Endodermal cell (in vitro differentiated cells): ENCODE measurements around the gene CDT1. TPM values are rescaled to one million over a fixed set of nuclear protein-coding genes. Genes with fewer than 3 reads are reported as not detected.
A peak's percentile ranks its signal among the peaks of the same experiment; 100 is the strongest.

ENCODE experiments used
- DNase-seq: peaks from one replicate; pipeline ENCODE4 v3.0.0-alpha.2; 2017
- H3K27ac ChIP-seq: 2 replicates; pipeline ENCODE4 v1.5.1; 2013; ENCODE audit warnings: mild to moderate bottlenecking, low read depth, low read length, moderate library complexity
- H3K27me3 ChIP-seq: 2 replicates; pipeline ENCODE4 v1.6.1; 2013; ENCODE audit warnings: mild to moderate bottlenecking, low read length, moderate library complexity; ENCODE audit not compliant: insufficient read depth, control insufficient read depth, poor library complexity, severe bottlenecking
- H3K36me3 ChIP-seq: 2 replicates; pipeline ENCODE4 v1.7.0; 2013; ENCODE audit warnings: mild to moderate bottlenecking, low read length, moderate library complexity; ENCODE audit not compliant: control insufficient read depth, insufficient read depth
- H3K4me1 ChIP-seq: one replicate; pipeline ENCODE4 v1.7.0; 2013; ENCODE audit warnings: low read length; ENCODE audit not compliant: control insufficient read depth, insufficient read depth
- H3K4me3 ChIP-seq: 2 replicates; pipeline ENCODE4 v1.5.1; 2013; ENCODE audit warnings: mild to moderate bottlenecking, low read length, moderate library complexity
- H3K9ac ChIP-seq: 2 replicates; pipeline ENCODE4 v1.6.1; 2013; ENCODE audit warnings: mild to moderate bottlenecking, low read length, moderate library complexity; ENCODE audit not compliant: poor library complexity, severe bottlenecking; ENCODE audit errors: extremely low read depth
- H3K9me3 ChIP-seq: 2 replicates; pipeline ENCODE4 v1.6.1; 2013; ENCODE audit warnings: mild to moderate bottlenecking, low read length, moderate library complexity; ENCODE audit not compliant: control insufficient read depth
- H3K27ac Mint-ChIP-seq: 2 replicates; pipeline ENCODE4 v1.8.0; 2020; ENCODE audit warnings: mixed read lengths
- H3K27me3 Mint-ChIP-seq: 2 replicates; pipeline ENCODE4 v1.8.0; 2021; ENCODE audit warnings: mild to moderate bottlenecking, mixed read lengths; ENCODE audit not compliant: insufficient read depth
- H3K36me3 Mint-ChIP-seq: 2 replicates; pipeline ENCODE4 v1.8.0; 2020; ENCODE audit warnings: low read depth, mixed read lengths
- H3K4me1 Mint-ChIP-seq: 2 replicates; pipeline ENCODE4 v1.8.0; 2020; ENCODE audit warnings: mixed read lengths
- H3K4me3 Mint-ChIP-seq: 2 replicates; pipeline ENCODE4 v1.8.0; 2020; ENCODE audit warnings: mild to moderate bottlenecking, moderate library complexity, mixed read lengths
- H3K9me3 Mint-ChIP-seq: 2 replicates; pipeline ENCODE4 v1.8.0; 2020; ENCODE audit warnings: mild to moderate bottlenecking, mixed read lengths
- WGBS, 2 experiments: methylation state at CpG; one replicate each; pipeline versions ENCODE4 v1.1.5 to v1.1.7; 2013; ENCODE audit warnings: missing lambda C conversion rate in 2 of 2, mixed read lengths in 1 of 2; ENCODE audit not compliant: insufficient coverage in 1 of 2, insufficient read length in 1 of 2; 5-methylcytosine and 5-hydroxymethylcytosine counted together
- total RNA-seq, 2 donors: library from RNA; stranded (reverse); fragmentation: NEBNext Ultra II Directional in 1 of 2; extraction: Animal tissue kit (Norgen Biotek cat#: 25700) in 1 of 2; gene quantifications; 2 replicates in 1 of 2; 3 replicates in 1 of 2; pipeline ENCODE4 v1.2.1, GENCODE V29; 2021
- TF ChIP-seq, protein P1 (sequence below): fragments of 200-600 bp; sonication (generic); conservative IDR thresholded peaks from 2 replicates; pipeline ENCODE4 v1.5.0; 2021; ENCODE audit warnings: antibody characterized with exemption, mild to moderate bottlenecking

Gene CDT1
- total RNA-seq, 2 donors from 2014 or later: 57.1 to 63.0 TPM

DNA sequence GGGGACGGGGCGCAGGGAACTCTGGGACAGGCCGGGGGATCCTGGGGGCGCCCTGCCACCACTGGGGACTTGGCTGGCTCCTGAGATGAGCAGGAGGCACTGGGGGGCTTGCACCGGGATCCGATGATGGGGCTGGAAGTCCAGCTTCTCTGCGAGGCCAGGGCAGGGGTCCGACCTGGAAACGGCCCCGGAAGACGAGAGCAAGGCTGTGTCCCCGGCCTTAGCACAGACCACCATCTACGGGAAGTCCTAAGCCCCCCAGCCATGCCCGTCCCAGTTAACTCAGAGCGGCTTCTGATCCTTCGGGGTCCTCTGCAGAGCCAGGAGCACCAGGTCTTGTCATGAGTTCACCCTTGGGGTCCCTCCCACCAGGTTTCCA is 573 bp downstream of the CDT1 start:
- Histone ChIP-seq H3K4me1 (peaks cover 2% of the 10 kb centered on the region), H3K36me3 (peaks cover 16% of the 10 kb centered on the region), H3K9ac (peak overlapping the region; percentile 57), H3K9me3 (no peaks in the 10 kb centered on the region), H3K27me3 (no peaks in the 10 kb centered on the region), H3K4me3 (peak overlapping the region; percentile 88), H3K27ac (no peak overlapping the region)
- no peaks in the 10 kb centered on the region for H3K9me3 Mint-ChIP-seq
- H3K4me1 Mint-ChIP-seq: no peaks in the 10 kb centered on the region
- peak overlapping the region; percentile 61 for H3K27ac Mint-ChIP-seq
- H3K4me3 Mint-ChIP-seq: peak overlapping the region; percentile 74
- peaks cover 3% of the 10 kb centered on the region for H3K27me3 Mint-ChIP-seq
- no peak for DNase-seq
- 1 to 4% methylated on average over 13 to 16 of the region's 16 CpGs for WGBS, 2 experiments
- TF ChIP-seq, protein P1, sequence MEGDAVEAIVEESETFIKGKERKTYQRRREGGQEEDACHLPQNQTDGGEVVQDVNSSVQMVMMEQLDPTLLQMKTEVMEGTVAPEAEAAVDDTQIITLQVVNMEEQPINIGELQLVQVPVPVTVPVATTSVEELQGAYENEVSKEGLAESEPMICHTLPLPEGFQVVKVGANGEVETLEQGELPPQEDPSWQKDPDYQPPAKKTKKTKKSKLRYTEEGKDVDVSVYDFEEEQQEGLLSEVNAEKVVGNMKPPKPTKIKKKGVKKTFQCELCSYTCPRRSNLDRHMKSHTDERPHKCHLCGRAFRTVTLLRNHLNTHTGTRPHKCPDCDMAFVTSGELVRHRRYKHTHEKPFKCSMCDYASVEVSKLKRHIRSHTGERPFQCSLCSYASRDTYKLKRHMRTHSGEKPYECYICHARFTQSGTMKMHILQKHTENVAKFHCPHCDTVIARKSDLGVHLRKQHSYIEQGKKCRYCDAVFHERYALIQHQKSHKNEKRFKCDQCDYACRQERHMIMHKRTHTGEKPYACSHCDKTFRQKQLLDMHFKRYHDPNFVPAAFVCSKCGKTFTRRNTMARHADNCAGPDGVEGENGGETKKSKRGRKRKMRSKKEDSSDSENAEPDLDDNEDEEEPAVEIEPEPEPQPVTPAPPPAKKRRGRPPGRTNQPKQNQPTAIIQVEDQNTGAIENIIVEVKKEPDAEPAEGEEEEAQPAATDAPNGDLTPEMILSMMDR: no peak
- peaks cover 22% of the 10 kb centered on the region for H3K36me3 Mint-ChIP-seq

DNA sequence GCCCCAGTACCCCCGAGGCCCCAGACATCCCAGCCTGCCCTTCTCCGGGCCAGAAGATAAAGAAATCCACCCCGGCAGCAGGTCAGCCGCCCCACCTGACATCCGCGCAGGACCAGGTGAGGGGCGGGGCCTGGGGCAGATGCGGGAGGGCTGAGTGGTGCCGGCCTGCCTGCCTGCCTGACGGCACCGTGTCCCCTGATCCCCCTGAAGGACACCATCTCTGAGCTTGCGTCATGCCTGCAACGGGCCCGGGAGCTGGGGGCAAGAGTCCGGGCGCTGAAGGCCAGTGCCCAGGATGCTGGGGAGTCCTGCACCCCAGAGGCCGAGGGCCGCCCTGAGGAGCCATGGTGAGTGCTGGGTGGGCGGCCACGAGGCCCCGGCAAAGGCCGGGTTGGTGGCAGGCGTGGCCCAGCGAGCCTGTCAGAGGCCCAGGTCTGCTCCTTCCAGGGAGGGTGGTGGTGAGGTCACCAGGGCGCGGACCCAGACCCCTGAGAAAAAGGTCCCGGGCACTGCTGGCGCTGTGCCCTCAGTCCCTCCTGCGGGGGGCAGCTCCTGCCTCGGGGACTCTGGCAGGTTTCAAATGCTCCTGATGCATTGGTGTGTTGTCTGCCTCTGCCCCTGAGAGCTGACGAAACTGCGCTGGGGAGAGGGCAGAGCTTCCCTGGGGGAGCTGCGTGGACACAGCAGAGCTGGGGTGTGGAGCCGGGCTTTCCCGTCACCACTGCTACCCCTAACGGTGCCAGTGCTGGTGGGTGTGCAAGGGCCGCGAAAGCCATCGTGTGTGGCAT is 1.2 kb downstream of the CDT1 start:
- Histone ChIP-seq H3K4me3 (peak overlapping the region; percentile 88), H3K36me3 (peaks cover 21% of the 10 kb centered on the region), H3K9me3 (no peaks in the 10 kb centered on the region), H3K9ac (peak overlapping the region; percentile 57), H3K4me1 (peaks cover 2% of the 10 kb centered on the region), H3K27me3 (no peaks in the 10 kb centered on the region), H3K27ac (no peak overlapping the region)
- DNase-seq: peak; percentile 80
- peak overlapping the region; percentile 61 for H3K27ac Mint-ChIP-seq
- H3K27me3 Mint-ChIP-seq: peaks cover 3% of the 10 kb centered on the region
- peak overlapping the region; percentile 74 for H3K4me3 Mint-ChIP-seq
- peaks cover 24% of the 10 kb centered on the region for H3K36me3 Mint-ChIP-seq
- H3K9me3 Mint-ChIP-seq: no peaks in the 10 kb centered on the region
- no peaks in the 10 kb centered on the region for H3K4me1 Mint-ChIP-seq
- WGBS, 2 experiments: 64 to 85% methylated on average over 14 to 39 of the region's 39 CpGs
- TF ChIP-seq, protein P1: no peak

DNA sequence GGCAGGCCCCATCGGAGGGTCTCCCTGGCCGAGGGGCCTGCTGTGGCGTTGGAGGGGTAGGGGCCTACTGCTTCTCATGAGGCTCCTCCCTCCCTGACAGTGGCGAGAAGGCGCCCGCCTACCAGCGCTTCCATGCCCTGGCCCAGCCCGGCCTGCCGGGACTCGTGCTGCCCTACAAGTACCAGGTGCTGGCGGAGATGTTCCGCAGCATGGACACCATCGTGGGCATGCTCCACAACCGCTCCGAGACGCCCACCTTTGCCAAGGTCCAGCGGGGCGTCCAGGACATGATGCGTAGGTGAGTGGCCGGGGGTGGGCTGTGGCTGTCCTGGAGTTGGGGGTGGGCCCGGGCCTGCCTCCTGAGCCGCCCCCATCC is 1.7 kb downstream of the CDT1 start:
- DNase-seq: no peak
- Mint-ChIP-seq H3K36me3 (peaks cover 29% of the 10 kb centered on the region), H3K4me1 (no peaks in the 10 kb centered on the region), H3K27ac (no peak overlapping the region), H3K9me3 (no peaks in the 10 kb centered on the region), H3K4me3 (peak overlapping the region; percentile 74), H3K27me3 (peaks cover 3% of the 10 kb centered on the region)
- H3K27me3 ChIP-seq: no peaks in the 10 kb centered on the region
- TF ChIP-seq, protein P1: no peak
- peaks cover 5% of the 10 kb centered on the region for H3K4me1 ChIP-seq
- H3K9ac ChIP-seq: no peak overlapping the region
- H3K4me3 ChIP-seq: no peak overlapping the region
- H3K9me3 ChIP-seq: no peaks in the 10 kb centered on the region
- 91 to 97% methylated on average over 4 to 22 of the region's 22 CpGs for WGBS, 2 experiments
- no peak overlapping the region for H3K27ac ChIP-seq
- peaks cover 27% of the 10 kb centered on the region for H3K36me3 ChIP-seq
